ENCODE data around the gene ELP2.

DNA sequence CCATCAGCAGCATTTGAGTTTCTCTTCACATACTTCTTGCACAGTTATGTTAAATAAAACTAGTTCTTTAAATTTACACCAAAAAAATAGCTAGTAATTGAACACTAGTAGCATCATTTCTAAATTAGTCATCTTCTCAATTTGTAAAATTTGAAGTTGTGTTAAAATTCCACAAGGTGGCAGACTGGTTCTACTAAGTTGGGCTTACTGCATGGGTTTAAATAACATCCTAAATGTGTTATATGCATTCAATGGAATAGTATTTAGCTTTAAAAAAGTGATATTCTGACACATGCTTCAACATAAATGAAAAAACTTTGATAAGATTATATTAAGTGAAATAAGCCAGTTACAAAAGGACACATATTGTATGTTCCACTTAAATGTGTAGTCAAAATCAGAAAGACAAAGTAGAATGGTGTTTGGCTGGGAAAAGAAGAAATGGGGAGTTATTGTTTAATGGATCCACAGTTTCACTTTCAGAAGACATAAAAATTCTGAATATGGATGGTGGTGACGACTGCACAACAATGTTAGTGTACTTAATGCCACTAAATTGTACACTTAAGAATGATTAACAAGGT is 33.7 kb upstream of the ELP2 start:
- TF ChIP-seq CTCF (IDR thresholded peaks at IDR 0.05) = peak; percentile 77
- TF ChIP-seq ZFX (IDR thresholded peaks at IDR 0.05; ENCODE audit: borderline replicate concordance) = no peak

Measured in 22Rv1 (cell line).